GM19239 (cell line): ENCODE data around the gene DGKD.
A peak's percentile ranks its signal among the peaks of the same experiment; 100 is the strongest.

Experiments used
- DNase-seq: peaks from one replicate; pipeline ENCODE4 v3.0.0; 2011; ENCODE audit warnings: low spot score; ENCODE audit not compliant: insufficient read length
- FAIRE-seq: peaks from 2 replicates; lab custom pipeline; 2011; peaks lifted over from hg19 to GRCh38; lab: Jason Lieb, UNC

The DGKD gene, protein sequence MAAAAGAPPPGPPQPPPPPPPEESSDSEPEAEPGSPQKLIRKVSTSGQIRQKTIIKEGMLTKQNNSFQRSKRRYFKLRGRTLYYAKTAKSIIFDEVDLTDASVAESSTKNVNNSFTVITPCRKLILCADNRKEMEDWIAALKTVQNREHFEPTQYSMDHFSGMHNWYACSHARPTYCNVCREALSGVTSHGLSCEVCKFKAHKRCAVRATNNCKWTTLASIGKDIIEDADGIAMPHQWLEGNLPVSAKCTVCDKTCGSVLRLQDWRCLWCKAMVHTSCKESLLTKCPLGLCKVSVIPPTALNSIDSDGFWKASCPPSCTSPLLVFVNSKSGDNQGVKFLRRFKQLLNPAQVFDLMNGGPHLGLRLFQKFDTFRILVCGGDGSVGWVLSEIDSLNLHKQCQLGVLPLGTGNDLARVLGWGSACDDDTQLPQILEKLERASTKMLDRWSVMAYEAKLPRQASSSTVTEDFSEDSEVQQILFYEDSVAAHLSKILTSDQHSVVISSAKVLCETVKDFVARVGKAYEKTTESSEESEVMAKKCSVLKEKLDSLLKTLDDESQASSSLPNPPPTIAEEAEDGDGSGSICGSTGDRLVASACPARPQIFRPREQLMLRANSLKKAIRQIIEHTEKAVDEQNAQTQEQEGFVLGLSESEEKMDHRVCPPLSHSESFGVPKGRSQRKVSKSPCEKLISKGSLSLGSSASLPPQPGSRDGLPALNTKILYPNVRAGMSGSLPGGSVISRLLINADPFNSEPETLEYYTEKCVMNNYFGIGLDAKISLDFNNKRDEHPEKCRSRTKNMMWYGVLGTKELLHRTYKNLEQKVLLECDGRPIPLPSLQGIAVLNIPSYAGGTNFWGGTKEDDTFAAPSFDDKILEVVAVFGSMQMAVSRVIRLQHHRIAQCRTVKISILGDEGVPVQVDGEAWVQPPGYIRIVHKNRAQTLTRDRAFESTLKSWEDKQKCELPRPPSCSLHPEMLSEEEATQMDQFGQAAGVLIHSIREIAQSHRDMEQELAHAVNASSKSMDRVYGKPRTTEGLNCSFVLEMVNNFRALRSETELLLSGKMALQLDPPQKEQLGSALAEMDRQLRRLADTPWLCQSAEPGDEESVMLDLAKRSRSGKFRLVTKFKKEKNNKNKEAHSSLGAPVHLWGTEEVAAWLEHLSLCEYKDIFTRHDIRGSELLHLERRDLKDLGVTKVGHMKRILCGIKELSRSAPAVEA

GRCh38 chr2:233353769-233354499, at the start of gene DGKD:
DGKD (plus strand) TSS chr2:233354494; CDS start chr2:233354519, 25 bp downstream.
- DNase-seq (peak; percentile 86), FAIRE-seq (peak; percentile 90)

- no peak for FAIRE-seq
- DNase-seq = no peak
These were observed 46.7 kb upstream of the DGKD start, which contains the start of gene SAG for GRCh38 chr2:233307565-233307964. SAG (plus strand) TSS chr2:233307816; CDS start chr2:233309190, 1,374 bp downstream.

GRCh38 chr2:233311241-233311926, 42.9 kb upstream of the DGKD start:
- FAIRE-seq = no peak

GRCh38 chr2:233312874-233313273, 41.4 kb upstream of the DGKD start:
- DNase-seq (no peak), FAIRE-seq (no peak)

More at GRCh38 chr2:233311241-233311926, 42.9 kb upstream of the DGKD start:
- DNase-seq = no peak

DNA sequence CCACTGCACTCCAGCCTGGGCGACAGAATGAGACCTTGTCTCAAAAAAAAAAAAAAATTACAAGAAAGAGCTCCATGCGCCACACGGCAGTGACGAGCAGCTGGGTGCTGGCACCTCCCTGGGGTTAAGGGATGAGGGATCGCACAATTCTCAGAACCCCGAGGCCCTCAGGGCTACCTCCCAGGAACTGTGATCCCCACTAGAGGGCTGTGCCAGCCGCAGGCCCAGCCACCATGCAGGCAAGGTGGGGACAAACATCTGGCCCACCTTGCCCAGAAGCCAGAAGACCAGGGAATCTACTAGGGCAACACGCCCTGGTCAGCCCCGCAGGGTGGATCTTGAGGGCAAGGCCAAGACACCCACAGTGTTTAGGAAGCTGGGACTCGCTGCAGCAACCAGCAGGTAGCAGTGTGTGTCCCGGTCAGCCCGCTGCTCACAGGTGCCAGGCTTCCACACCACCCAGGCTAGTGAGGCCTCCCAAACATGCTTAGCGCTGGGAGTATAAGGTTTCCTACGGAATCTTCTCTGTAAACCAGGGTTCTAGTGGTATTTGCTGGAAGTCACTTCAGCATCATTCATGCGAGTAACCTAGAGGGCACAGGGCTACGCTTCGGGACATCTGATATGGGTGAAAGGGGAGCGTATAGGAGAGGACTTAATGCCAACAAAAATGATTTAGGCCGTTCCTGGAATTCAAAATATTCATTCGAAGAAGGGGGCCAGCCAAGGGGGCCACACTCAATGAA, 39.9 kb upstream of the DGKD start:
- DNase-seq (no peak), FAIRE-seq (no peak)

DNA sequence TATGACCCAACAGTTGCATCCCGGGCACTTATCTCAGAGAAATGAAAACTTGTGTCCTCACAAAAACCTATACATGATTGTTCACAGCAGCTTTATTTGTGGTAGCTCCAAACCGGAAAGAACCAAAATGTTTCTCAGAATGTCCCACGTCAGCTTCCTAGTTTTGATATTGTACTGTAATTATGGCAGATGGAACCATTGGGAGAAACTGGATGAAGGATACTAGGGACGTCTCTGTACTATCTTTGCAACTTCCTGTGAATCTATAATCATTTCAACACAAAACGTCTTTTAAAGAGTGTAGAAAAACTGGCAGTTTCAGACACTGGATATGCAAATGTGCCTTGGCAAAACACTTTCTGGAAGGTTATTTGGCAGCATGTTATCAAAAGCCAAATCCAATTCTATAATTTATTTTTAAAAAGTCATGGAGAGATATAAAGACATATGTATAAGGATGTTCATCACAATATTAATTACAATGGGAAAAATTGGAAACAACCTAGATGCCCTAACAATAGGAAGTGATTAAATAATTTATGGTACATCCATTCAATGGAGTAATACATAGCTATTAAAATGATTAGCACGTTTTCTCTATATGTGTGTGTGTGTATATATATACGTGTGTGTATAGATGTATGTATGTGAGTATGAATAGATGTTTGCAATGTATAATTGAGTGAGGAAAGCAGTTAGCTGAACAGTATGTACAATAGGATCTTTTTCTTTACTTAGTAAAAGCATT, 36.9 kb upstream of the DGKD start:
- FAIRE-seq = peak; percentile 33
- DNase-seq = no peak

DNA sequence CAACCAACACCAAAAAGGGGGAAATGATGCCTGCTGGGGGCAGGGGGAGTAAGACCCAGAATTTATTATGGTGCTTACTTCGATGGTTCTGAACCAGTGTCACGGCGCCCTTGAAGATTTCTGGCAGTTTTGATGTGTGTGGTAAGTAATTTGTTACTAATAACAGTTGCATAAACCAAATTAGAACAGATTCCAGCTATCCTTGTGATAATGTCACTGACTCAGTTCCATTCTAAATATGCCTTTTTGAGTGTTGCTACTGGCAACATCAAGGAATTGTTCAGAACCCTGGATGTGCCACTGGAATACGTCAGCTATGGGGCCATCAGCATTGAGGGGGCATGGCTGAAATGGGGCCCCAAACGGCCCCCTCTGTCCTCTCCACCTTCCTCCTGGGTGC, 35.0 kb upstream of the DGKD start:
- peak; percentile 28 for FAIRE-seq
- DNase-seq = no peak

GRCh38 chr2:233320470-233320869, 33.8 kb upstream of the DGKD start:
- FAIRE-seq = no peak
- DNase-seq = no peak

DNA sequence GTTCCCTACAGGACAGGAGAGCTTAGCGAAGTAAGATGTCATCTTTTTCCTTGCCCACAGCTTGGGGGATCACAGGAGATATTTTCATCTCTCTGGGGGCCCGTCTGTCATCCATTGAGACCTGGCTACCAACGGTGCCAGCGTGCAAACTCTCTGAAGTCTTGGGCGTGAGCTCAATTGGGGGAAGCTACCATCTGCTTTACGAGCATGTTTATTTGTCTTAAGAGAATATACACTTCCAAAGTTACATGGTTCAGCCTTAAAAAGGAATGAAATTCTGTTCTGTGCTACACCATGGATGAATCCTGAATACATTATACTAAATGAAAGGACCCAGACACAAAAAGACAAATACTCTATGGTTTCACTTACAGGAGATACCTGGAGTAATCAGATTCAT, 33.1 kb upstream of the DGKD start:
- FAIRE-seq (no peak), DNase-seq (no peak)

DNA sequence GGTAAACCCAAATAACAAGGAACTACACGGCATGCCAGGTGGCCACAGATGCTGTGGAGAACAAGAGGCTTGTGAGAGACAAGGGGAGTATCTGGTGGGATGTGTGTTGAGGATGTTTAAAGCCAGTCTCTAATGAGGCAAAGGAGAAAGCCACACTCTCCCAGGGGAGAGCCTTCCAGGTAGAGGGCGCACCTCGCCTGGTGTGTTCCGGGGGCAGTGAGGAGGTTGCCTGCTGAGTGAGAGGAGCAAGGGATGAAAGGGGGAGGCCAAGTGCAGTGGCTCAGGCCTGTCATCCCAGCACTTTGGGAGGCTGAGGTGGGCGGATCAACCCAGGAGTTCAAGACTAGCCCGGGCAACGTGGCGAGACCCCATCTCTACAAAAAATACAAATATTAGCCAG, 30.4 kb upstream of the DGKD start:
- FAIRE-seq = no peak
- no peak for DNase-seq

GRCh38 chr2:233325256-233325655, 29.0 kb upstream of the DGKD start:
- no peak for DNase-seq
- no peak for FAIRE-seq

GRCh38 chr2:233325814-233326213, 28.5 kb upstream of the DGKD start:
- no peak for FAIRE-seq
- no peak for DNase-seq

DNA sequence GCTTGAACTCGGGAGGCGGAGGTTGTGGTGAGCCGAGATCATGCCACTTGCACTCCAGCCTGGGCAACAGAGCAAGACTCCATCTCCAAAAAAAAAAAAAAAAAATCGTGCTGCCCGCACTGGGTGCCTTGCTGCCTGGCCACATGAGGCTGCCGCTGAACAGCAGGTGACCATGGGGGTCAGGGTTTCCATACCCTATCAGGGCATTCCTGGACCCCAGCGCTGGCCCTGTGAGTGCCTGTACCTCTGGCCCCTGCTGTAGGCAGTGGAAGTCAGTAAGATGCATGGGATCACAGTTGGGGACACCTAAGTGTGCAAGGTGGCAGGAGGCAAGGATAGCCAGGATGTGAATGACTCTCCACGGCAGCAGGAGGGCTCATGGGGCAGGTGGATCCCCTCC, 27.8 kb upstream of the DGKD start:
- DNase-seq (no peak), FAIRE-seq (no peak)

- no peak for DNase-seq
- FAIRE-seq = no peak
These were observed 25.4 kb upstream of the DGKD start for GRCh38 chr2:233328922-233329321.

DNA sequence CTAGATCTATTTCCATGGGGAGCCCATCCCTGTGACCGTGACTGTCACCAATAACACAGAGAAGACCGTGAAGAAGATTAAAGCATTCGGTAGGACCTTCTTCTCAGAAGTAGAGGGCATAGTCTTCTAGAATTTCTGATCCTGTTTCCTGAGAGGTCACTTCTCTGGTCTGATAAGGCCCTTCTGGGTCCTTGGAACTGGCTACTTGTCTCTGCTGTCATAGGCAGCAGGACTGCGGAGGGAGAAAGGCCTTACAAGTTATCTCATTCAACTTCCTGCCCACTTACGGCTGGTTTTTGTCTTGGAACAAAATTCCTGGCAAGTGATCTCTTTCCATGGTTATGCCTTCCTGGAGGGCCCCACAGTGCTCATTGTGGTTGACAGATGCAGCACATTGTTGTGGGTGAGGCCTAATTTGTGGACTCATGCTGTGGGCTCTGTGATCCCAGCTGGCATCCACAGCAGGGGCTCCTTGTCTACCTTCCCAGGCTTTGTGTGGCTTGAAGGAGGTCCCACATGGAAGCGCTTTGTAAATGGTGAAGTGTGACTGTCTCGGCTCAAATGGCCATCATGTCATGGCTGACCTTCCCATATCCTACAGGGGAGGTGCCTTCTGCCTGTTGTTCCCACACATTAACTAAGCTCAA, 24.7 kb upstream of the DGKD start:
- no peak for FAIRE-seq
- no peak for DNase-seq

GRCh38 chr2:233331536-233331935, 22.8 kb upstream of the DGKD start:
- peak; percentile 98 for FAIRE-seq
- peak; percentile 62 for DNase-seq

GRCh38 chr2:233332125-233332524, 22.2 kb upstream of the DGKD start:
- FAIRE-seq (no peak), DNase-seq (no peak)
